Measurements from ENCODE around the gene INHA. TPM values are rescaled to one million over a fixed set of nuclear protein-coding genes. Genes with fewer than 3 reads are reported as not detected.

The INHA gene
- total RNA-seq, 1 donor from 2014 or later: under 0.01 TPM

GRCh38 chr2:219571311-219572236 lies 536 bp upstream of the INHA start, which contains the start of gene OBSL1:
Gene OBSL1 (minus strand): TSS chr2:219571539. CDS start chr2:219571232, 307 bp downstream.
- Histone ChIP-seq H3K27me3 (ENCODE audit: control insufficient read depth, insufficient read depth, low read length) (no peaks in the 10 kb centered on the region), H3K4me3 (ENCODE audit: low read depth, low read length) (peak within 1 kb of the TSS; percentile 66), H3K36me3 (ENCODE audit: control insufficient read depth, insufficient read depth, low read length) (peaks cover under 1% of the 10 kb centered on the region)
- no peak for TF ChIP-seq CTCF (IDR thresholded peaks at IDR 0.05; ENCODE audit: insufficient read depth, low read length, severe bottlenecking)
- DNase-seq (ENCODE audit: low read depth) (peak; percentile 77), FAIRE-seq (peak; percentile 43)

- no peak for TF ChIP-seq CTCF (IDR thresholded peaks at IDR 0.05; ENCODE audit: insufficient read depth, low read length, severe bottlenecking)
- no peak for FAIRE-seq
- H3K4me3 ChIP-seq (ENCODE audit: low read depth, low read length): no peak overlapping the region
- no peaks in the 10 kb centered on the region for H3K36me3 ChIP-seq (ENCODE audit: control insufficient read depth, insufficient read depth, low read length)
- no peak for DNase-seq (ENCODE audit: low read depth)
- H3K27me3 ChIP-seq (ENCODE audit: control insufficient read depth, insufficient read depth, low read length): no peaks in the 10 kb centered on the region
Observed at GRCh38 chr2:219573166-219573565, 1.1 kb downstream of the INHA start.

GRCh38 chr2:219574484-219575311 lies 2.6 kb downstream of the INHA start:
- Histone ChIP-seq H3K27me3 (ENCODE audit: control insufficient read depth, insufficient read depth, low read length) (no peaks in the 10 kb centered on the region), H3K36me3 (ENCODE audit: control insufficient read depth, insufficient read depth, low read length) (no peaks in the 10 kb centered on the region), H3K4me3 (ENCODE audit: low read depth, low read length) (no peak overlapping the region)
- FAIRE-seq (no peak), DNase-seq (ENCODE audit: low read depth) (no peak)
- TF ChIP-seq CTCF (IDR thresholded peaks at IDR 0.05; ENCODE audit: insufficient read depth, low read length, severe bottlenecking): no peak

- Histone ChIP-seq H3K36me3 (ENCODE audit: control insufficient read depth, insufficient read depth, low read length) (no peaks in the 10 kb centered on the region), H3K4me3 (ENCODE audit: low read depth, low read length) (no peak overlapping the region), H3K27me3 (ENCODE audit: control insufficient read depth, insufficient read depth, low read length) (no peaks in the 10 kb centered on the region)
- TF ChIP-seq CTCF (IDR thresholded peaks at IDR 0.05; ENCODE audit: insufficient read depth, low read length, severe bottlenecking): no peak
- DNase-seq (ENCODE audit: low read depth) (no peak), FAIRE-seq (no peak)
Observed at GRCh38 chr2:219575566-219576504, 3.7 kb downstream of the INHA start.
